Natural killer cell (primary cell): ENCODE measurements around the gene MIA2. TPM values are rescaled to one million over a fixed set of nuclear protein-coding genes. Genes with fewer than 3 reads are reported as not detected.
A peak's percentile ranks its signal among the peaks of the same experiment; 100 is the strongest.
"Not testable (repeated sequence)": the region's sequence is repeated elsewhere in the genome, so short reads cannot be mapped to it uniquely, and the experiment has no call there.

Experiments
- ATAC-seq, 3 donors: fragments of 150-1000 bp in 2 of 3; fragments of 200-7000 bp in 1 of 3; cut with Tn5 transposase; 1 replicate in 1 of 3; 2 replicates in 2 of 3; pipeline ENCODE4 v1.10.0; 2021; ENCODE audit warnings: mild to moderate bottlenecking in 2 of 3, moderate library complexity in 2 of 3
- DNase-seq, 2 donors: peaks; one replicate each; pipeline versions ENCODE4 v3.0.0 to v3.0.0-alpha.2; 2013 to 2021; ENCODE audit warnings: mixed read lengths in 1 of 2
- H3K27ac ChIP-seq: one replicate; pipeline ENCODE4 v1.5.1; 2013; ENCODE audit warnings: mild to moderate bottlenecking, low read length
- H3K27me3 ChIP-seq: one replicate; pipeline ENCODE4 v1.6.1; 2013; ENCODE audit warnings: low read length; ENCODE audit not compliant: control insufficient read depth, insufficient read depth
- H3K36me3 ChIP-seq: one replicate; pipeline ENCODE4 v1.6.1; 2013; ENCODE audit warnings: low read length; ENCODE audit not compliant: control insufficient read depth, insufficient read depth
- H3K4me1 ChIP-seq: one replicate; pipeline ENCODE4 v1.6.1; 2013; ENCODE audit warnings: low read length; ENCODE audit not compliant: control insufficient read depth, insufficient read depth
- H3K4me3 ChIP-seq: one replicate; pipeline ENCODE4 v1.5.1; 2013; ENCODE audit warnings: low read length
- H3K9me3 ChIP-seq: one replicate; pipeline ENCODE4 v1.6.1; 2013; ENCODE audit warnings: low read length; ENCODE audit not compliant: control insufficient read depth, insufficient read depth
- H3K27ac Mint-ChIP-seq, 2 donors: one replicate each; pipeline ENCODE4 v1.8.0; 2022; ENCODE audit warnings: mild to moderate bottlenecking in 2 of 2, mixed read lengths in 2 of 2, moderate library complexity in 1 of 2
- H3K27me3 Mint-ChIP-seq, 2 donors: one replicate each; pipeline ENCODE4 v1.8.0; 2022; ENCODE audit warnings: low read depth in 2 of 2, mixed read lengths in 2 of 2
- H3K36me3 Mint-ChIP-seq: one replicate; pipeline ENCODE4 v1.8.0; 2022; ENCODE audit warnings: mixed read lengths
- H3K4me1 Mint-ChIP-seq, 2 donors: one replicate each; pipeline ENCODE4 v1.8.0; 2022; ENCODE audit warnings: mixed read lengths in 2 of 2
- H3K4me3 Mint-ChIP-seq: one replicate; pipeline ENCODE4 v1.8.0; 2022; ENCODE audit warnings: mild to moderate bottlenecking, moderate library complexity, mixed read lengths
- H3K9me3 Mint-ChIP-seq, 2 donors: one replicate each; pipeline ENCODE4 v1.8.0; 2022; ENCODE audit warnings: mixed read lengths in 2 of 2
- CTCF ChIP-seq: fragments of 200-600 bp; IDR thresholded peaks from one replicate; pipeline ENCODE4 v1.8.0; 2022; ENCODE audit warnings: antibody characterized with exemption
- WGBS: methylation state at CpG from one replicate; pipeline ENCODE4 v1.1.7; 2013; ENCODE audit warnings: missing lambda C conversion rate; ENCODE audit not compliant: insufficient coverage; 5-methylcytosine and 5-hydroxymethylcytosine counted together
- intact Hi-C: fragments of 100-400 bp; cut with micrococcal nuclease; formaldehyde crosslinking; loops from one replicate; pipeline ENCODE4 v1.14.2; 2022
- total RNA-seq, 4 donors: library from RNA; stranded (reverse); fragments of 120-200 nt in 1 of 4; gene quantifications; one replicate each; pipeline versions ENCODE4 v1.2.3 to v1.2.4, GENCODE V29; 2013 to 2022

MIA2 gene
- total RNA-seq, 3 donors from 2014 or later (not counting 1 experiment from before 2014, with no cell fraction given), result 44.7 to 45.7 (median 45.4) TPM

GRCh38 chr14:39324097-39324496 is 90.4 kb downstream of the MIA2 start:
- Mint-ChIP-seq H3K27ac (peak overlapping the region; percentile 22 to 62), H3K36me3 (peaks cover 7% of the 10 kb centered on the region), H3K27me3 (no peaks in the 10 kb centered on the region), H3K9me3 (no peaks in the 10 kb centered on the region), H3K4me1 (peaks cover 11 to 18% of the 10 kb centered on the region in 2 donors), H3K4me3 (no peak overlapping the region)
- WGBS, result no CpG with 5 or more reads among the region's 2 CpGs
- DNase-seq, result no peak
- no peaks in the 10 kb centered on the region for H3K9me3 ChIP-seq
- no peak overlapping the region for H3K27ac ChIP-seq
- no peak for ATAC-seq
- H3K36me3 ChIP-seq, result peaks cover 30% of the 10 kb centered on the region
- H3K4me3 ChIP-seq, result no peak overlapping the region
- intact Hi-C loops, result no loop called here
- no peak for TF ChIP-seq CTCF
- no peaks in the 10 kb centered on the region for H3K27me3 ChIP-seq
- H3K4me1 ChIP-seq, result no peaks in the 10 kb centered on the region

- Histone ChIP-seq H3K9me3 (no peaks in the 10 kb centered on the region), H3K36me3 (peaks cover 21% of the 10 kb centered on the region), H3K27me3 (no peaks in the 10 kb centered on the region), H3K4me3 (no peak overlapping the region), H3K4me1 (peaks cover 5% of the 10 kb centered on the region), H3K27ac (no peak overlapping the region)
- ATAC-seq (no peak), DNase-seq (no peak)
- intact Hi-C loops, result no loop called here
- no peak for TF ChIP-seq CTCF
- Mint-ChIP-seq H3K36me3 (peaks cover 10% of the 10 kb centered on the region), H3K9me3 (no peaks in the 10 kb centered on the region), H3K27ac (no peak overlapping the region), H3K4me1 (peaks cover 23 to 31% of the 10 kb centered on the region in 2 donors), H3K4me3 (no peak overlapping the region), H3K27me3 (no peaks in the 10 kb centered on the region)
- WGBS, result 96% methylated on average over 4 of the region's 7 CpGs
Measured at GRCh38 chr14:39339003-39339402, 105.3 kb downstream of the MIA2 start.

GRCh38 chr14:39341126-39341525 is 107.4 kb downstream of the MIA2 start:
- Mint-ChIP-seq H3K36me3 (peaks cover 10% of the 10 kb centered on the region), H3K4me1 (peaks cover 23 to 24% of the 10 kb centered on the region in 2 donors), H3K27ac (peak overlapping the region in 1 of 2 donors; percentile 43)
- H3K27ac ChIP-seq, H3K27me3 ChIP-seq, H3K27me3 Mint-ChIP-seq, H3K4me1 ChIP-seq, DNase-seq, H3K9me3 Mint-ChIP-seq, H3K4me3 ChIP-seq, H3K9me3 ChIP-seq, intact Hi-C loops, ATAC-seq, H3K4me3 Mint-ChIP-seq: not testable (repeated sequence)
- WGBS, result 100% methylated on average over 5 of the region's 7 CpGs
- peaks cover 20% of the 10 kb centered on the region for H3K36me3 ChIP-seq

- Histone ChIP-seq H3K27me3 (no peaks in the 10 kb centered on the region), H3K9me3 (no peaks in the 10 kb centered on the region), H3K4me3 (no peak overlapping the region), H3K4me1 (peaks cover 5% of the 10 kb centered on the region), H3K36me3 (peaks cover 24% of the 10 kb centered on the region), H3K27ac (no peak overlapping the region)
- no peak for DNase-seq
- intact Hi-C loops, result no loop called here
- H3K27me3 Mint-ChIP-seq, result no peaks in the 10 kb centered on the region
- peak overlapping the region; percentile 44 to 75 for H3K27ac Mint-ChIP-seq
- WGBS, result no CpG with 5 or more reads among the region's 1 CpG
- peak overlapping the region; percentile 77 for H3K4me3 Mint-ChIP-seq
- H3K4me1 Mint-ChIP-seq, result peaks cover 23 to 28% of the 10 kb centered on the region in 2 donors
- no peak for TF ChIP-seq CTCF
- peaks cover 10% of the 10 kb centered on the region for H3K36me3 Mint-ChIP-seq
- ATAC-seq, result peak in 2 of 3 donors; percentile 70 to 80
- no peaks in the 10 kb centered on the region for H3K9me3 Mint-ChIP-seq
Measured at GRCh38 chr14:39342768-39343167, 109.1 kb downstream of the MIA2 start.
